Esophagus squamous epithelium (tissue), 5 donors: ENCODE results near the gene TBC1D19. TPM values are rescaled to one million over a fixed set of nuclear protein-coding genes. Genes with fewer than 3 reads are reported as not detected.

Experiments used
- DNase-seq: peaks from one replicate; lab custom pipeline; 2025; lab: John Stamatoyannopoulos, UW
- H3K27ac ChIP-seq, 4 donors: fragments of 200-600 bp; sonication (generic); one replicate each; pipeline ENCODE4 v1.5.1; 2016 to 2019; ENCODE audit warnings: mild to moderate bottlenecking in 1 of 4
- H3K27me3 ChIP-seq, 4 donors: fragments of 200-600 bp; sonication (generic); 1 replicate in 3 of 4; 2 replicates in 1 of 4; pipeline versions ENCODE4 v1.5.1 to v1.6.0; 2017 to 2021; ENCODE audit warnings: antibody characterized with exemption in 1 of 4
- H3K36me3 ChIP-seq, 3 donors: fragments of 200-600 bp; sonication (generic); one replicate each; pipeline ENCODE4 v1.5.1; 2016 to 2019
- H3K4me1 ChIP-seq, 3 donors: fragments of 200-600 bp; sonication (generic); one replicate each; pipeline ENCODE4 v1.5.1; 2017 to 2019
- H3K4me3 ChIP-seq, 4 donors: fragments of 200-600 bp; sonication (generic); 1 replicate in 3 of 4; 2 replicates in 1 of 4; pipeline ENCODE4 v1.5.1; 2016 to 2019; ENCODE audit warnings: mild to moderate bottlenecking in 2 of 4, moderate library complexity in 1 of 4
- H3K9me3 ChIP-seq, 3 donors: fragments of 200-600 bp; sonication (generic); one replicate each; pipeline ENCODE4 v1.5.1; 2016 to 2019
- POLR2A ChIP-seq, 4 donors: fragments of 450-650 bp; IDR thresholded peaks; one replicate each; pipeline ENCODE4 v1.6.1; 2017; ENCODE audit warnings: antibody characterized with exemption in 4 of 4, mild to moderate bottlenecking in 4 of 4, moderate library complexity in 3 of 4
- WGBS, 2 donors: methylation state at CpG; one replicate each; pipeline ENCODE4 v1.1.5; 2018; 5-methylcytosine and 5-hydroxymethylcytosine counted together
- intact Hi-C: fragments of 100-400 bp; cut with DNase I; formaldehyde crosslinking; loops from one replicate; pipeline ENCODE4 v1.15.0; 2022
- total RNA-seq, 4 donors: library from RNA; depleted of rRNA; stranded (reverse); fragments of >200 nt; gene quantifications; one replicate each; pipeline ENCODE4 v1.1.0, GENCODE V29; 2016
- TF ChIP-seq, protein P1 (sequence below), 6 experiments: fragments of 450-650 bp in 4 of 6; fragments of 200-600 bp in 2 of 6; sonication (generic) in 2 of 6; IDR thresholded peaks; one replicate each; pipeline ENCODE4 v1.5.1; 2016 to 2019; ENCODE audit warnings: antibody characterized with exemption in 6 of 6, mild to moderate bottlenecking in 4 of 6, moderate library complexity in 4 of 6
- donor health status: DM: yes; HTN: yes; CAD: no.

The TBC1D19 gene
- total RNA-seq, 4 donors from 2014 or later = 3.9 to 9.8 (median 5.3) TPM

DNA sequence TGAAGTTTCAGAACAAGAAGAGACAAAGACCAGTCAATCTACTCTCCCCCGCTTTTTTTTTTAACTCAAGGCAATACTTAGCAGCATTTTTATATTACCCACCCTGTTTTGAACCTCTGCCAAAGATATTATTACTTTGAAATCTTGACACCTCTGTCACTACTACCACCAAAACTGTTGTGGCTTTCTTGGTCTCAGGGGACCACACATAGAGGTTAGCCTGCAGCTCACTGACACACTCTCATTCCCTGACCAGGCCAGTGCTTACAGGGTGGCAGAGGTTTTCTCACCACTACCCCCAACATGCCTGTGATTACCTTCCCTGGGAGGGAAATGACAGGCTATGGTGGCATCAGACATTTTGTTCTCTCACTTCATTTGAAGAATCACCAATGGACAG, 139.3 kb downstream of the TBC1D19 start:
- no peak overlapping the region for H3K27ac ChIP-seq
- H3K36me3 ChIP-seq = peaks cover 0 to 6% (median 0%) of the 10 kb centered on the region in 3 donors
- no peak overlapping the region for H3K4me3 ChIP-seq
- 76 to 93% methylated on average over 1 of the region's 1 CpG for WGBS, 2 donors
- DNase-seq = no peak
- no peak for TF ChIP-seq POLR2A (IDR thresholded peaks at IDR 0.05)
- TF ChIP-seq, protein P1, sequence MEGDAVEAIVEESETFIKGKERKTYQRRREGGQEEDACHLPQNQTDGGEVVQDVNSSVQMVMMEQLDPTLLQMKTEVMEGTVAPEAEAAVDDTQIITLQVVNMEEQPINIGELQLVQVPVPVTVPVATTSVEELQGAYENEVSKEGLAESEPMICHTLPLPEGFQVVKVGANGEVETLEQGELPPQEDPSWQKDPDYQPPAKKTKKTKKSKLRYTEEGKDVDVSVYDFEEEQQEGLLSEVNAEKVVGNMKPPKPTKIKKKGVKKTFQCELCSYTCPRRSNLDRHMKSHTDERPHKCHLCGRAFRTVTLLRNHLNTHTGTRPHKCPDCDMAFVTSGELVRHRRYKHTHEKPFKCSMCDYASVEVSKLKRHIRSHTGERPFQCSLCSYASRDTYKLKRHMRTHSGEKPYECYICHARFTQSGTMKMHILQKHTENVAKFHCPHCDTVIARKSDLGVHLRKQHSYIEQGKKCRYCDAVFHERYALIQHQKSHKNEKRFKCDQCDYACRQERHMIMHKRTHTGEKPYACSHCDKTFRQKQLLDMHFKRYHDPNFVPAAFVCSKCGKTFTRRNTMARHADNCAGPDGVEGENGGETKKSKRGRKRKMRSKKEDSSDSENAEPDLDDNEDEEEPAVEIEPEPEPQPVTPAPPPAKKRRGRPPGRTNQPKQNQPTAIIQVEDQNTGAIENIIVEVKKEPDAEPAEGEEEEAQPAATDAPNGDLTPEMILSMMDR (IDR thresholded peaks at IDR 0.05) = no peak
- intact Hi-C loops = no loop called here
- no peaks in the 10 kb centered on the region for H3K4me1 ChIP-seq
- no peaks in the 10 kb centered on the region for H3K9me3 ChIP-seq
- H3K27me3 ChIP-seq = no peaks in the 10 kb centered on the region

DNA sequence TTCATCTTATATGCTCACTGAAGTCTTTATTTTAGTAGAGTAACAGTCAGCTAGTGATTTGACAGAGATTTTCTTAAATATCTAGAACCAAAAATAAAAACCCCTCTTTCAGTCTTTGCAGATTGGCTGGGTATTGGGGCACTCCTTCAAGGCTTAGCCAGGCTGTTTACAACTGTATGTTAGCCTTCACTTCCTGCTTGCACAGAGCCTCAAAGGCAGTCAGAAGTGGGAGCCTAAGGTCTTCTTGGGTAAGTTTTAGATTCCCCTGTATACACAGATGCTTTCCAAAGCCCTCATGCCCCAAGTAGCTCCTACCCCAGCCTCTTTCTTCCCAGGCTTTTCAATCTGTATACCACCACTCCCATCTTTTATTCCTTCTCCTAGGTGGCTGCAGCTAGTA, 140.7 kb downstream of the TBC1D19 start:
- H3K36me3 ChIP-seq = peaks cover 0 to 6% (median 0%) of the 10 kb centered on the region in 3 donors
- H3K27ac ChIP-seq = no peak overlapping the region
- no peak overlapping the region for H3K4me3 ChIP-seq
- no peaks in the 10 kb centered on the region for H3K9me3 ChIP-seq
- H3K27me3 ChIP-seq = no peaks in the 10 kb centered on the region
- intact Hi-C loops = no loop called here
- TF ChIP-seq, protein P1 (IDR thresholded peaks at IDR 0.05) = no peak
- TF ChIP-seq POLR2A (IDR thresholded peaks at IDR 0.05) = no peak
- H3K4me1 ChIP-seq = no peaks in the 10 kb centered on the region
- DNase-seq = no peak

DNA sequence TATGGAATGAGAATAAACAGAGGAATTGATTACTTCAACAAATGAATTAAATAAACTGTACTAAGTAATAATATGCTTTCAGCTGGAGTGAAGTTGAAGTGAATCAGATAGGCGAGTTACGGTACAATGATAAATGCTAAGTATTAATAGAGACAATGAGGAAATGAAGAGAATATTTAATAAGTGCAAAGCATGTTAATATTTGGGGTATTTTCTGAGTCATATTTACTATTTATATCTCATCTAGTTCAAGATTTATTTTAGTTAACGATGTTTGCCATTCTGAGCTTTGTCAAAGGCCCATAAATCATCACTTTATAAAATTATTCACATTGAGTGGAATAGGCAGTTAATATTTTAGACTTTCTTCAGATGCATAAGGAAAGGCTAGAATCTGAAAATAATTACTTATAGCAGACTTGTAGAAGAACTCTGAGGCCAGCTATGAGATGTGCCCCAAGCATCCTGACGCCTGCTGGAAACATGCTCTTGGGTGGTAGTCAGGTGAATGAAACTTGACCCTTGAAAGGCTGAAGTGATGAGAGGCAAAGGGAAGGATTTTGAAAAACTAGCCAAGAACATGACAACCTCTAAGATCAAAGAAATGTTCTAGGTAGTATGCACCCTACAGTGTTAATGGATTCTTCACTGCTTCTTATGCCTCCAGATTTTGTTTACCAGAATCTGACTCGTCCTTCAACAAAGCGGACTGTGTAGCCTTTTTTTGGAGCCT, 142.9 kb downstream of the TBC1D19 start:
- Histone ChIP-seq H3K4me3 (no peak overlapping the region), H3K27ac (no peak overlapping the region), H3K4me1 (no peaks in the 10 kb centered on the region), H3K27me3 (no peaks in the 10 kb centered on the region), H3K36me3 (peaks cover 0 to 10% (median 0%) of the 10 kb centered on the region in 3 donors), H3K9me3 (no peaks in the 10 kb centered on the region)
- WGBS, 2 donors = 76 to 82% methylated on average over 6 of the region's 6 CpGs
- no peak for DNase-seq
- intact Hi-C loops = no loop called here
- TF ChIP-seq, protein P1 (IDR thresholded peaks at IDR 0.05) = no peak
- no peak for TF ChIP-seq POLR2A (IDR thresholded peaks at IDR 0.05)

DNA sequence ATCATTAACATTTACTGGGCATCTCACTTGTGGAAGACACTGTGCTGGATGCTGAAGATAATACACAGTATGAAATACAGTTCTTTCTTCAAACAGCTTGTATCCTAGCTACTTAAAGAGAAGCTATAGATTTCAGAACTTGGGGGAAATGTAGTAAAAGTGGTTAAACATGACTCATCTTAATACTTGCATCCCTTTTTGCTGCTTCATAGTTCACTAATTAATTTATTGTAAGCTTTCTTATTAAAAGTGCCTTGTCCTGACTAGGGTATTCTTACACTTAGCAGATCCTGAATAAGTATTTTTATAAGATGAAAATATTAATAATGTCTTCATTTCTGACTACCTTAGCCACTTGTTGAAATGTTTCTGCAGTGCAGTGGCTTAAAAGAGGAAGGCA, 144.0 kb downstream of the TBC1D19 start:
- H3K9me3 ChIP-seq = no peaks in the 10 kb centered on the region
- no peaks in the 10 kb centered on the region for H3K27me3 ChIP-seq
- intact Hi-C loops = no loop called here
- H3K36me3 ChIP-seq = peaks cover 0 to 9% (median 0%) of the 10 kb centered on the region in 3 donors
- H3K4me3 ChIP-seq = no peak overlapping the region
- DNase-seq = no peak
- no peak for TF ChIP-seq POLR2A (IDR thresholded peaks at IDR 0.05)
- TF ChIP-seq, protein P1 (IDR thresholded peaks at IDR 0.05) = no peak
- H3K27ac ChIP-seq = no peak overlapping the region
- no peaks in the 10 kb centered on the region for H3K4me1 ChIP-seq

DNA sequence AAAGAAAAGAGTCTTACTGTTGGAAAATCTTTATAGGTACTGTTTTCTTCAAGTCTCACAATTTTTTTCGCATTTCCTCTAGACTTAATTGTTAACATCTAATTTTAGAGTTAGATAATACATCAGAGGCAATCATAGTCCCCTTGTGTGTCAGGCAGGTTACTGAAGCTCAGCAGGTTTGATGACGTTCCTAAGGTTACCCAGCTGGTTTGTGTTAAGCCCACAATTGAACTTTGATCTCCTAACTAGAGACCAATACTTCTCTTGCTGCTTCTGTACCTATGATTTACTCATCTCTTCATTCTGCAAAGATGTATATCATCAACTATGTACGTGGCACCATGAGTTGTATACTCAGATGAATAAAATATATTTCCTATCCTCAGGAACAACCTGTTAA, 145.1 kb downstream of the TBC1D19 start:
- intact Hi-C loops = no loop called here
- WGBS, 2 donors = 92 to 94% methylated on average over 3 of the region's 3 CpGs

More for the DNA sequence above, 145.1 kb downstream of the TBC1D19 start:
- no peak for DNase-seq
- no peak for TF ChIP-seq POLR2A (IDR thresholded peaks at IDR 0.05)
- TF ChIP-seq, protein P1 (IDR thresholded peaks at IDR 0.05) = no peak
- Histone ChIP-seq H3K27me3 (no peaks in the 10 kb centered on the region), H3K9me3 (no peaks in the 10 kb centered on the region), H3K36me3 (peaks cover 0 to 4% (median 0%) of the 10 kb centered on the region in 3 donors), H3K4me3 (no peak overlapping the region), H3K27ac (no peak overlapping the region), H3K4me1 (no peaks in the 10 kb centered on the region)
